Measurements from ENCODE around the gene EXTL2. TPM values are rescaled to one million over a fixed set of nuclear protein-coding genes. Genes with fewer than 3 reads are reported as not detected.
A peak's percentile ranks its signal among the peaks of the same experiment; 100 is the strongest.

Gene EXTL2, protein sequence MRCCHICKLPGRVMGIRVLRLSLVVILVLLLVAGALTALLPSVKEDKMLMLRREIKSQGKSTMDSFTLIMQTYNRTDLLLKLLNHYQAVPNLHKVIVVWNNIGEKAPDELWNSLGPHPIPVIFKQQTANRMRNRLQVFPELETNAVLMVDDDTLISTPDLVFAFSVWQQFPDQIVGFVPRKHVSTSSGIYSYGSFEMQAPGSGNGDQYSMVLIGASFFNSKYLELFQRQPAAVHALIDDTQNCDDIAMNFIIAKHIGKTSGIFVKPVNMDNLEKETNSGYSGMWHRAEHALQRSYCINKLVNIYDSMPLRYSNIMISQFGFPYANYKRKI
- total RNA-seq = 10 to 100 TPM; 13.5 to 16.6 TPM
- 100 to 1,000 TPM in 1 of 6 donors, 10 to 100 TPM in 5; 84.3 to 108 (median 97.5) TPM for polyA plus RNA-seq (ENCODE audit: insufficient read length in 6 of 6)
- long read RNA-seq, donor 1, transcript EXTL2-202 (5 exons, 3,985 nt) = major isoform, 17 of 29 reads
- long read RNA-seq, donor 1, transcript EXTL2-201 (5 exons, 2,835 nt) = minor isoform, 12 of 29 reads
- long read RNA-seq, donor 1, partial matches to known transcripts = 0 of 29 reads
- long read RNA-seq, donor 1, other reads (novel, unspliced or antisense) = 0 of 29 reads
- long read RNA-seq, donor 2, transcript EXTL2-202 (5 exons, 3,985 nt) = major isoform, 24 of 42 reads
- long read RNA-seq, donor 2, transcript EXTL2-201 (5 exons, 2,835 nt) = minor isoform, 7 of 42 reads
- long read RNA-seq, donor 2, partial matches to known transcripts = 8 of 42 reads
- long read RNA-seq, donor 2, other reads (novel, unspliced or antisense) = 0 of 42 reads
- long read RNA-seq, donor 3, transcript EXTL2-201 (5 exons, 2,835 nt) = minor isoform, 5 of 19 reads
- long read RNA-seq, donor 3, transcript EXTL2-202 (5 exons, 3,985 nt) = major isoform, 14 of 19 reads
- long read RNA-seq, donor 3, partial matches to known transcripts = 0 of 19 reads
- long read RNA-seq, donor 3, other reads (novel, unspliced or antisense) = 0 of 19 reads
- long read RNA-seq, donor 4, transcript EXTL2-201 (5 exons, 2,835 nt) = minor isoform, 7 of 23 reads
- long read RNA-seq, donor 4, transcript EXTL2-202 (5 exons, 3,985 nt) = major isoform, 12 of 23 reads
- long read RNA-seq, donor 4, partial matches to known transcripts = 2 of 23 reads
- long read RNA-seq, donor 4, other reads (novel, unspliced or antisense) = 2 of 23 reads
- long read RNA-seq, donor 5, transcript EXTL2-201 (5 exons, 2,835 nt) = major isoform, 8 of 15 reads
- long read RNA-seq, donor 5, transcript EXTL2-202 (5 exons, 3,985 nt) = minor isoform, 6 of 15 reads
- long read RNA-seq, donor 5, partial matches to known transcripts = 0 of 15 reads
- long read RNA-seq, donor 5, other reads (novel, unspliced or antisense) = 0 of 15 reads
- long read RNA-seq, donor 6, transcript EXTL2-202 (5 exons, 3,985 nt) = major isoform, 18 of 29 reads
- long read RNA-seq, donor 6, partial matches to known transcripts = 6 of 29 reads
- long read RNA-seq, donor 6, other reads (novel, unspliced or antisense) = 0 of 29 reads
- long read RNA-seq, donor 7, transcript EXTL2-202 (5 exons, 3,985 nt) = minor isoform, 6 of 16 reads
- long read RNA-seq, donor 7, transcript EXTL2-201 (5 exons, 2,835 nt) = major isoform, 8 of 16 reads
- long read RNA-seq, donor 7, partial matches to known transcripts = 0 of 16 reads
- long read RNA-seq, donor 7, other reads (novel, unspliced or antisense) = 0 of 16 reads
- long read RNA-seq, donor 8, transcript EXTL2-201 (5 exons, 2,835 nt) = minor isoform, 5 of 15 reads
- long read RNA-seq, donor 8, transcript EXTL2-202 (5 exons, 3,985 nt) = major isoform, 9 of 15 reads
- long read RNA-seq, donor 8, partial matches to known transcripts = 0 of 15 reads
- long read RNA-seq, donor 8, other reads (novel, unspliced or antisense) = 0 of 15 reads
- long read RNA-seq, donor 9 = 0 reads
- long read RNA-seq, donor 10, partial matches to known transcripts = 0 of 6 reads
- long read RNA-seq, donor 10, other reads (novel, unspliced or antisense) = 0 of 6 reads
- long read RNA-seq, donor 11, transcript EXTL2-201 (5 exons, 2,835 nt) = minor isoform, 6 of 26 reads
- long read RNA-seq, donor 11, transcript EXTL2-202 (5 exons, 3,985 nt) = major isoform, 19 of 26 reads
- long read RNA-seq, donor 11, partial matches to known transcripts = 0 of 26 reads
- long read RNA-seq, donor 11, other reads (novel, unspliced or antisense) = 0 of 26 reads
- long read RNA-seq, donor 12, transcript EXTL2-202 (5 exons, 3,985 nt) = major isoform, 12 of 41 reads
- long read RNA-seq, donor 12, partial matches to known transcripts = 25 of 41 reads
- long read RNA-seq, donor 12, other reads (novel, unspliced or antisense) = 0 of 41 reads

DNA sequence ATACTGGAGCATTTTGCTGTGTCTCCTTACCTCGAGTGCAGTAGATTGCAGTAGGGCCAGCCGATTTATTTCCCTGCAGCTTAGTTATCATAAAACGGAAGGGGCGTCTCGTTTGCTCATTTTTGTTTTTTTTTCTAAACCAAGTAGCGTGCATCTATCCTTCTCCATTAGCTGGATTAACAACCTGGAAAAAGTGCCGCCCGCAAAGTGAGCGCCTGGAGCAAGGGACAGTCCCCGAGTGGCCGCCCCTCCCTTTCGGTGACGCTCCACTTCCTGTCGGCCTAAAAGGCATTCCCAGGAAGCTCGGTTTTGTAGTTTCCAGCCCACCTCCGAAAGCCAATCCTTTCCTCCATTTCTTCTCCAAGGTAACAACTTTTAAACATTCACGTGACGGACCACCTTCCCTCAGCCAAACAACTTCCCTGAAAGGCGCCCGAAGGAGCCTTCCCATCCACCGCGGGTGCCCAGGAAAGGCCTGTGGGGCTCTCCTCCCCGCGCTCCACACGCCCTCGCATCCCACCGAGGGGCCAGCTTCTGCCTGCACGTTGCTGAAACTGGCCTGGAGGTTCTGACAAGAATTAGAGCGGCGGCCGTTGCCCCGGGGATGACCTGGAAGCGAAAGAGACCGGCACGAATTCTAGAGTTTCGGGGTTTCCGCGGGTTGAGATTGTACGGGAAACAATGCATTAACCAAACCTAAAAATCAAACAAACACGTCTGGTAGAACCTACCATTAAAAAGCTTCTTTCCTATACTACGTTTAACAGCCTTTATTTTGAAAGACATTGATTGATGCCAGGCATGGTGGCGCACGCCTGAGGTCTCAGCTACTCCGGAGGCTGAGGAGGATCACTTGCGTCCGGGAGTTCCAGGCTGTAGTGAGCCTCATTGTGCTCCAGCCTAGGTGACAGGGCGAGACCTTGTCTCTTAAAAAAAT is at the start of gene EXTL2:
Gene EXTL2 (minus strand): TSS at position 240 of the 937 bp plus-strand sequence. CDS start 6,085 bp downstream, outside the sequence.
- H3K4me1 ChIP-seq = peaks cover 8 to 32% of the 10 kb centered on the region in 2 donors
- peak within 1 kb of the TSS; percentile 69 to 79 for H3K4me3 ChIP-seq
- H3K36me3 ChIP-seq = peaks cover 0 to 9% of the 10 kb centered on the region in 2 donors
- intact Hi-C loops (cut with DNase I) = no loop called here
- peak; percentile 86 to 93 (median 91) for DNase-seq
- H3K27ac ChIP-seq = peak within 1 kb of the TSS; percentile 93 to 96
- H3K27me3 ChIP-seq = no peaks in the 10 kb centered on the region
- no peak for TF ChIP-seq CTCF (IDR thresholded peaks at IDR 0.05)
- ATAC-seq = peak; percentile 77
- peaks cover 0 to 8% of the 10 kb centered on the region in 2 donors for H3K9me3 ChIP-seq

- intact Hi-C loops (cut with DNase I) = no loop called here
- peaks cover 0 to 33% of the 10 kb centered on the region in 2 donors for H3K36me3 ChIP-seq
- ATAC-seq (no peak), DNase-seq (no peak)
- no peaks in the 10 kb centered on the region for H3K9me3 ChIP-seq
- H3K27me3 ChIP-seq = no peaks in the 10 kb centered on the region
- no peak for TF ChIP-seq CTCF (IDR thresholded peaks at IDR 0.05)
- peaks cover 3 to 9% of the 10 kb centered on the region in 2 donors for H3K4me1 ChIP-seq
- H3K27ac ChIP-seq = no peak overlapping the region
- no peak overlapping the region for H3K4me3 ChIP-seq
Measured at GRCh38 chr1:100943533-100943932, 48.9 kb upstream of the EXTL2 start.

- Histone ChIP-seq H3K4me3 (no peak overlapping the region), H3K27ac (no peak overlapping the region), H3K9me3 (no peaks in the 10 kb centered on the region), H3K36me3 (peaks cover 0 to 36% of the 10 kb centered on the region in 2 donors), H3K4me1 (peaks cover 3 to 8% of the 10 kb centered on the region in 2 donors), H3K27me3 (no peaks in the 10 kb centered on the region)
- no peak for DNase-seq
- no peak for TF ChIP-seq CTCF (IDR thresholded peaks at IDR 0.05)
- ATAC-seq = no peak
- intact Hi-C loops (cut with DNase I) = no loop called here
Measured at GRCh38 chr1:100942304-100943046, 47.8 kb upstream of the EXTL2 start.
